ENCODE data around the gene ATP2A1. TPM values are rescaled to one million over a fixed set of nuclear protein-coding genes. Genes with fewer than 3 reads are reported as not detected.
"Not testable (repeated sequence)": the region's sequence is repeated elsewhere in the genome, so short reads cannot be mapped to it uniquely, and the experiment has no call there.

ATP2A1 gene
- total RNA-seq, 1 experiment from 2014 or later = 10.3 TPM

- TF ChIP-seq YY1 (IDR thresholded peaks at IDR 0.05; ENCODE audit: extremely low read depth, insufficient replicate concordance, low read depth, low read length) = no peak
Observed at GRCh38 chr16:28879841-28880588, 1.7 kb downstream of the ATP2A1 start (continued).

GRCh38 chr16:28880589-28880915 is 2.3 kb downstream of the ATP2A1 start:
- Histone ChIP-seq H3K4me1 (ENCODE audit: control insufficient read depth in 1 of 2, insufficient read depth in 2 of 2, low read length in 2 of 2) (peaks cover 5 to 17% of the 10 kb centered on the region in 2 experiments; a peak in 2 of 4 replicates), H2AFZ (ENCODE audit: low read depth, low read length, poor library complexity, severe bottlenecking) (no peak overlapping the region), H3K4me2 (ENCODE audit: low read length) (no peak overlapping the region), H3K79me2 (ENCODE audit: insufficient read depth, low read length) (no peaks in the 10 kb centered on the region), H4K20me1 (ENCODE audit: insufficient read depth) (no peaks in the 10 kb centered on the region), H3K9me2 (ENCODE audit: insufficient read depth) (no peaks in the 10 kb centered on the region), H3K9ac (ENCODE audit: low read length) (no peak overlapping the region), H3K27me3 (ENCODE audit: insufficient read depth, low read length) (no peaks in the 10 kb centered on the region), H3K9me3 (ENCODE audit: control insufficient read depth in 1 of 2, insufficient read depth in 1 of 2, low read depth in 1 of 2, low read length in 2 of 2) (no peaks in the 10 kb centered on the region), H3K4me3 (replicated peaks in 1 of 2; ENCODE audit: low read depth in 1 of 2, low read length in 2 of 2) (no peak overlapping the region), H3K36me3 (ENCODE audit: control insufficient read depth in 1 of 2, insufficient read depth in 2 of 2, low read length in 2 of 2) (no peaks in the 10 kb centered on the region), H3K27ac (ENCODE audit: low read depth, low read length) (no peak overlapping the region)
- intact Hi-C loops (cut with micrococcal nuclease) = no loop called here
- BruUV-seq (replicated peaks) = no TSS peak
- DNase-seq (ENCODE audit: low read depth, low spot score) (no peak), ATAC-seq (no peak)
- ChIA-PET CTCF (no interaction called here), POLR2A (no interaction called here), RAD21 (ENCODE audit: low non-redundant PET in 1 of 2, low total read pairs in 2 of 2, uncharacterized antibody in 2 of 2, unreplicated experiment in 2 of 2) (no interaction called here)
- TF ChIP-seq CBX3 (IDR thresholded peaks at IDR 0.05; ENCODE audit: low read depth) (no peak), MAX (IDR thresholded peaks at IDR 0.05) (no peak), EZH2phosphoT487 (IDR thresholded peaks at IDR 0.05; ENCODE audit: borderline replicate concordance) (no peak), ZNF274 (IDR thresholded peaks at IDR 0.05; ENCODE audit: low read depth, low read length) (no peak)

GRCh38 chr16:28880955-28881354 is 2.7 kb downstream of the ATP2A1 start:
- no peak overlapping the region for H3K9ac ChIP-seq (ENCODE audit: low read length)
- peaks cover 5 to 17% of the 10 kb centered on the region in 2 experiments; a peak in 2 of 4 replicates for H3K4me1 ChIP-seq (ENCODE audit: control insufficient read depth in 1 of 2, insufficient read depth in 2 of 2, low read length in 2 of 2)
- no peak overlapping the region for H3K4me3 ChIP-seq (replicated peaks in 1 of 2; ENCODE audit: low read depth in 1 of 2, low read length in 2 of 2)
- H3K27ac ChIP-seq (ENCODE audit: low read depth, low read length) = no peak overlapping the region
- intact Hi-C loops (cut with micrococcal nuclease) = no loop called here
- TF ChIP-seq YY1 (IDR thresholded peaks at IDR 0.05; ENCODE audit: extremely low read depth, insufficient replicate concordance, low read depth, low read length) = no peak
- no peaks in the 10 kb centered on the region for H3K79me2 ChIP-seq (ENCODE audit: insufficient read depth, low read length)
- ChIA-PET RAD21 (ENCODE audit: low non-redundant PET in 1 of 2, low total read pairs in 2 of 2, uncharacterized antibody in 2 of 2, unreplicated experiment in 2 of 2) (no interaction called here), POLR2A (no interaction called here), CTCF (no interaction called here)
- no peaks in the 10 kb centered on the region for H3K36me3 ChIP-seq (ENCODE audit: control insufficient read depth in 1 of 2, insufficient read depth in 2 of 2, low read length in 2 of 2)
- DNase-seq (ENCODE audit: low read depth, low spot score) (no peak), ATAC-seq (no peak)
- no peaks in the 10 kb centered on the region for H3K9me3 ChIP-seq (ENCODE audit: control insufficient read depth in 1 of 2, insufficient read depth in 1 of 2, low read depth in 1 of 2, low read length in 2 of 2)
- H4K20me1 ChIP-seq (ENCODE audit: insufficient read depth) = no peaks in the 10 kb centered on the region
- no peak overlapping the region for H3K4me2 ChIP-seq (ENCODE audit: low read length)
- no peak overlapping the region for H2AFZ ChIP-seq (ENCODE audit: low read depth, low read length, poor library complexity, severe bottlenecking)
- no peaks in the 10 kb centered on the region for H3K27me3 ChIP-seq (ENCODE audit: insufficient read depth, low read length)
- no TSS peak for BruUV-seq (replicated peaks)
- H3K9me2 ChIP-seq (ENCODE audit: insufficient read depth) = no peaks in the 10 kb centered on the region

- peaks cover 5 to 17% of the 10 kb centered on the region in 2 experiments; a peak in 2 of 4 replicates for H3K4me1 ChIP-seq (ENCODE audit: control insufficient read depth in 1 of 2, insufficient read depth in 2 of 2, low read length in 2 of 2)
- RAD21 ChIA-PET (ENCODE audit: low non-redundant PET in 1 of 2, low total read pairs in 2 of 2, uncharacterized antibody in 2 of 2, unreplicated experiment in 2 of 2); H4K20me1 ChIP-seq (ENCODE audit: insufficient read depth); ATAC-seq; CTCF ChIA-PET; H2AFZ ChIP-seq (ENCODE audit: low read depth, low read length, poor library complexity, severe bottlenecking); DNase-seq (ENCODE audit: low read depth, low spot score); H3K4me3 ChIP-seq (replicated peaks in 1 of 2; ENCODE audit: low read depth in 1 of 2, low read length in 2 of 2); H3K9ac ChIP-seq (ENCODE audit: low read length); H3K27me3 ChIP-seq (ENCODE audit: insufficient read depth, low read length); H3K36me3 ChIP-seq (ENCODE audit: control insufficient read depth in 1 of 2, insufficient read depth in 2 of 2, low read length in 2 of 2); BruUV-seq (replicated peaks); intact Hi-C loops (cut with micrococcal nuclease); H3K9me2 ChIP-seq (ENCODE audit: insufficient read depth); POLR2A ChIA-PET; H3K4me2 ChIP-seq (ENCODE audit: low read length); H3K9me3 ChIP-seq (ENCODE audit: control insufficient read depth in 1 of 2, insufficient read depth in 1 of 2, low read depth in 1 of 2, low read length in 2 of 2); H3K27ac ChIP-seq (ENCODE audit: low read depth, low read length); H3K79me2 ChIP-seq (ENCODE audit: insufficient read depth, low read length): not testable (repeated sequence)
Observed at GRCh38 chr16:28881565-28881964, 3.3 kb downstream of the ATP2A1 start.

Measured in HCT116 (cell line).